Measurements from ENCODE around the gene FAM222A.

- TF ChIP-seq CTCF (IDR thresholded peaks at IDR 0.05), result no peak
- no peak for TF ChIP-seq POLR2AphosphoS5 (IDR thresholded peaks at IDR 0.05)
These were observed 89.2 kb downstream of the FAM222A start for GRCh38 chr12:109802828-109803227.

All from gastroesophageal sphincter (tissue), 3 donors.